Activated CD8-positive, alpha-beta T cell treated with anti-CD3 and anti-CD28 coated beads, Interleukin-2, amount 10 ng/mL, durations not matched to agents 7 days and 5 days (primary cell): ENCODE results near the gene TRAPPC6A. TPM values are rescaled to one million over a fixed set of nuclear protein-coding genes. Genes with fewer than 3 reads are reported as not detected.
A peak's percentile ranks its signal among the peaks of the same experiment; 100 is the strongest.

Source experiments
- ATAC-seq: fragments of 150-1000 bp; cut with Tn5 transposase; one replicate; pipeline ENCODE4 v1.10.0; 2021; ENCODE audit warnings: moderate library complexity
- CTCF ChIA-PET: fragments of 350-600 bp; sonication (Branson Sonifier 250); formaldehyde crosslinking; loops from one replicate; lab custom pipeline; 2021; ENCODE audit warnings: antibody characterized with exemption; lab: Charles Lee
- POLR2A ChIA-PET: fragments of 350-600 bp; sonication (Branson Sonifier 250); formaldehyde crosslinking; loops from one replicate; lab custom pipeline; 2021; ENCODE audit warnings: antibody characterized with exemption; lab: Charles Lee
- DNase-seq: peaks from one replicate; pipeline ENCODE4 v3.0.0-alpha.2; 2020
- H3K27ac Mint-ChIP-seq: one replicate; pipeline ENCODE4 v1.8.0; 2021; ENCODE audit warnings: mild to moderate bottlenecking, mixed read lengths
- H3K27me3 Mint-ChIP-seq: one replicate; pipeline ENCODE4 v1.8.0; 2021; ENCODE audit warnings: low read depth, mixed read lengths
- H3K36me3 Mint-ChIP-seq: one replicate; pipeline ENCODE4 v1.8.0; 2021; ENCODE audit warnings: low read depth, mixed read lengths
- H3K4me1 Mint-ChIP-seq: one replicate; pipeline ENCODE4 v1.8.0; 2021; ENCODE audit warnings: low read depth, mixed read lengths
- H3K4me3 Mint-ChIP-seq: one replicate; pipeline ENCODE4 v1.8.0; 2021; ENCODE audit warnings: mild to moderate bottlenecking, mixed read lengths
- H3K9me3 Mint-ChIP-seq: one replicate; pipeline ENCODE4 v1.8.0; 2022; ENCODE audit warnings: mixed read lengths; ENCODE audit not compliant: insufficient read depth
- total RNA-seq, 2 experiments: library from RNA; stranded (reverse); gene quantifications; one replicate each; pipeline ENCODE4 v1.2.3, GENCODE V29; 2021

Gene TRAPPC6A
- total RNA-seq, 2 experiments from 2014 or later: 54.0 to 55.5 TPM

DNA sequence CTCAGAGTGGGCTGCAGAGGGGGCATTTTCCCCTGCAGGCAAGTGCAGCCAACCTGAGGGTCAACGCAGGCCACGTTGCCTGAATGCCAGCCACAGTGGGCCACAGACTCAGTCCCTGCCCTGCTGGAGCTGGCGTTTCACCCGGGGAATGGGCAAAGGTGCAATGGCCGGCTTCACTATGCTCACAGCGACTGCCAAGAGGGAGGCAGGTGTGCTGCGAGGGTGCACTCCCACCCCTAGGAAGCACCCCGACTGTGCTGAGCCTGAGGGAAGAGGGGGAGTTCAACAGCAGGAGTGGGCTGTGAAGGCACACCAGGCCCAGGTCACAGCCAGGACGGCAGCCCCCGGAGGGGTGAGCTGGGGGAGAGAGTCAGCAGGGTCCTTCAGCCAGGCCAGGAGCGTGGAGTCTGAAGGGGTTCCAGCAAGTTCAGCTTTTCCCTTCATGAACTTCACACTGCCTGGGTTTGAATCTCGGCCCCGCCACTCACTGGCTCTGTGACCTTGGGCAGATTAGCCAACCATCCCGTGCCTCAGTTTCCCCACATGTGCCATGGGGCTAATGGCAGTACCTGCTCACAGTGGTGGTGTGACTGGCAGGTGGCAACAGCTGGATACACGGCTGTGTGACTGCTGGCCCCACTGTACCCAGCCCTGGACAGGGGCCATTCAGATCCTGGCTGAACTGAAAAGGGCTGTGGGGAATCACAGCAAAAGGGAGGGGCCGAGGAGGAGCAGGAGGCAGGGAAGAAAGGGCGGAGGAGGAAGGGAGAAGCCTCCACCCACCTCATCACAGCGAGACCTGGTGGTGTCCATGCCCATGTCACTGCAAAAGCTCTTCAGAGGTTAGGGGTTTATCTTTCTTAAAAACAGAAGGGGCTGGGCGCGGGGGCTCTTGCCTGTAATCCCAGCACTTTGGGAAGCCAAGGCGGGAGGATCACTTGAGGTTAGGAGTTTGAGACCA, 7.6 kb downstream of the TRAPPC6A start:
- no peaks in the 10 kb centered on the region for H3K27me3 Mint-ChIP-seq
- peak overlapping the region; percentile 72 for H3K4me3 Mint-ChIP-seq
- H3K4me1 Mint-ChIP-seq: peaks cover 67% of the 10 kb centered on the region
- CTCF ChIA-PET: no interaction called here
- no peak for ATAC-seq
- no peaks in the 10 kb centered on the region for H3K36me3 Mint-ChIP-seq
- POLR2A ChIA-PET: interaction anchor here (1.5 kb wide), 1 partner anchor 8 kb away, joined by 4 read pairs; the partner anchor contains the start of gene TRAPPC6A
- DNase-seq: no peak
- peak overlapping the region; percentile 98 for H3K27ac Mint-ChIP-seq
- H3K9me3 Mint-ChIP-seq: no peaks in the 10 kb centered on the region

DNA sequence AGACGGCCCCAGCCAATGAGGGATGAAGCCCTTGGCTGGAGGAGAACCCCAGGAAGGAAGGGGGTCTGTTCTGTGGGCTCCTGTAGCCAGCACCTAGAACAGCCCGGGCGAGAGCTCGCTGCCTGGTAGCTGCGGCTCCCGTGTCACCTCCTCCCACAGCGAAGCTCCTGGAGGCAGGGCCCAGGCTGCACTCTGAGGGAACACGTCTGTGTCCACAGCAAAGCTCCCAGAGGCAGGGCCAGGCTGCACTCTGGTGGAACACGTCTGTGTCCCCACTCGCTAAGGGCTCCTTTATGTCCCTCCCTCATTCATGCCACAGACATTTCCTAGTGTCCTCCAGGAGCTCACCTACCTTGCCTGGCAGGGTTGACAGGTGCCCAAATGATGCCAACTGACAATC, 8.4 kb downstream of the TRAPPC6A start:
- CTCF ChIA-PET: no interaction called here
- Mint-ChIP-seq H3K36me3 (no peaks in the 10 kb centered on the region), H3K27ac (peak overlapping the region; percentile 80), H3K9me3 (no peaks in the 10 kb centered on the region), H3K27me3 (no peaks in the 10 kb centered on the region), H3K4me1 (peaks cover 70% of the 10 kb centered on the region), H3K4me3 (no peak overlapping the region)
- ATAC-seq (no peak), DNase-seq (no peak)
- POLR2A ChIA-PET: interaction anchor here (1.5 kb wide), 1 partner anchor 8 kb away, joined by 4 read pairs; the partner anchor contains the start of gene TRAPPC6A

DNA sequence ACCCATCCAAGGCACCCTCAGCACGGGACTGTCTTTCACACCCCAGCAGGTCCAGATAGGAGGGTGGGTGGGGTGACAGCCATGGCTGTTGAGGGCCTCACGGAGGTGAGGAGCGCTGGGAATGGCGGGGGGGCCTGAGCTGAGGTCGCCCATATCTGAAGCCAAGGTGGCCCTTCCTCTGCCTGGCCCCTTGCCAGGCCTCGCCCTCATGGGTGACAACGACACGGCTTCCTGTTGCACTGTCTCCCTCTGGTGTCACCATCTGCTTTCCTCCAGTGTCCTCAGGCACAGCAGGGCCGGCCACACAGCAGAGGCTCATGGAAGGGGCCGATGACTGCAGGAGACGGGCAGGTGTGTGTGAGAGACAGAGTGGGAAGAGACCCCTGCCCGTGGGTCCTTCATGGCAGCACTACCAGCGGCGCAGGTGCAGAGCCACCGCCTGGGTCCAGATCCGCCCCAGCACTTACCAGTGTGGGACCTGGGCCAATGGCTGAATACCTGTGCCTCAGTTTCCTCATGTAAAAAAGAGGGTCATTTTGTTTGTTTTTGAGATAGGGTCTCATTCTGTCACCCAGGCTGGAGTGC, 9.2 kb downstream of the TRAPPC6A start:
- Mint-ChIP-seq H3K4me3 (no peak overlapping the region), H3K36me3 (no peaks in the 10 kb centered on the region), H3K9me3 (no peaks in the 10 kb centered on the region), H3K4me1 (peaks cover 73% of the 10 kb centered on the region), H3K27ac (peak overlapping the region; percentile 70), H3K27me3 (no peaks in the 10 kb centered on the region)
- ChIA-PET CTCF (no interaction called here), POLR2A (interaction anchor here (1.5 kb wide), 1 partner anchor 9 kb away, joined by 4 read pairs; the partner anchor contains the start of gene TRAPPC6A)
- ATAC-seq (no peak), DNase-seq (no peak)

GRCh38 chr19:45166723-45167252, 11.2 kb downstream of the TRAPPC6A start:
- Mint-ChIP-seq H3K36me3 (no peaks in the 10 kb centered on the region), H3K4me3 (no peak overlapping the region), H3K27ac (peak overlapping the region; percentile 62), H3K9me3 (no peaks in the 10 kb centered on the region), H3K4me1 (peaks cover 59% of the 10 kb centered on the region), H3K27me3 (no peaks in the 10 kb centered on the region)
- POLR2A ChIA-PET: interaction anchor here (4.7 kb wide), 1 partner anchor 12 kb away, joined by 24 read pairs; the partner anchor contains the start of genes BLOC1S3 and TRAPPC6A
- ATAC-seq (no peak), DNase-seq (no peak)
- CTCF ChIA-PET: interaction anchor here (1.6 kb wide), 1 partner anchor 12 kb away, joined by 6 read pairs; the partner anchor contains the start of genes BLOC1S3 and TRAPPC6A

GRCh38 chr19:45164577-45165335, 13.3 kb downstream of the TRAPPC6A start:
- ATAC-seq (peak; percentile 87), DNase-seq (peak; percentile 72)
- ChIA-PET POLR2A (interaction anchor here (0.9 to 4.7 kb wide), 3 partner anchors 10 to 163 kb away, joined by 3 to 24 read pairs (median 3); partner anchors contain the start of genes BLOC1S3 and TRAPPC6A), CTCF (interaction anchor here (0.8 to 1.5 kb wide), 8 partner anchors 11 to 174 kb away, joined by 3 to 7 read pairs (median 4); partner anchors contain the start of genes BLOC1S3 and TRAPPC6A)
- H3K4me1 Mint-ChIP-seq: peaks cover 40% of the 10 kb centered on the region
- peak overlapping the region; percentile 80 for H3K27ac Mint-ChIP-seq
- no peaks in the 10 kb centered on the region for H3K36me3 Mint-ChIP-seq
- H3K9me3 Mint-ChIP-seq: no peaks in the 10 kb centered on the region
- H3K27me3 Mint-ChIP-seq: no peaks in the 10 kb centered on the region
- H3K4me3 Mint-ChIP-seq: peak overlapping the region; percentile 28

GRCh38 chr19:45163751-45164460, 14.1 kb downstream of the TRAPPC6A start:
- H3K27me3 Mint-ChIP-seq: no peaks in the 10 kb centered on the region
- H3K4me3 Mint-ChIP-seq: no peak overlapping the region
- no peaks in the 10 kb centered on the region for H3K36me3 Mint-ChIP-seq
- ChIA-PET CTCF (interaction anchor here (0.8 to 1.5 kb wide), 8 partner anchors 10 to 175 kb away, joined by 3 to 7 read pairs (median 4); partner anchors contain the start of genes BLOC1S3 and TRAPPC6A), POLR2A (interaction anchor here (0.9 to 4.7 kb wide), 3 partner anchors 9 to 162 kb away, joined by 3 to 24 read pairs (median 3); partner anchors contain the start of genes BLOC1S3 and TRAPPC6A)
- peaks cover 32% of the 10 kb centered on the region for H3K4me1 Mint-ChIP-seq
- H3K27ac Mint-ChIP-seq: peak overlapping the region; percentile 80
- H3K9me3 Mint-ChIP-seq: no peaks in the 10 kb centered on the region
- DNase-seq (no peak), ATAC-seq (no peak)

DNA sequence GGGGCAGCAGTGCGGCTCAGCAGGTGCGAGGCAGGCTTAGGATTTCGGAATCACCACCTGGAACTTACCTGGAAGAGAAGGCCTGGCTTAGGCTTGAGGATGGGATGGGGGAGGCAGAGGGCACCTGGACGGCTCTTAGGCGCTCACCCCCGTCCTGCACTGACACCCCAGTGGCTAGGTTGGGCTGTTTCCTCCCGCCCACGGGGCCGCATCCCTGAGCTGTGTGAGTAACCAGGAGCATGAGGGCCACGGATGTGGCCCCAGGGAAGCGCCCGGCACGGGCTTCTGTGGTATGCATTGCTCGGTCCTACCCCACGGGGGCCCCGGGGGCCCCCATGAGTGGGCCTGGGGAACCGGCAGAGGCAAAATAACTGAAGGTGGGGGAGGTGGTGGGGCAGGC, 14.9 kb downstream of the TRAPPC6A start:
- Mint-ChIP-seq H3K36me3 (no peaks in the 10 kb centered on the region), H3K27ac (no peak overlapping the region), H3K4me1 (peaks cover 25% of the 10 kb centered on the region), H3K9me3 (no peaks in the 10 kb centered on the region), H3K27me3 (peaks cover 2% of the 10 kb centered on the region), H3K4me3 (no peak overlapping the region)
- ATAC-seq (no peak), DNase-seq (no peak)
- ChIA-PET POLR2A (interaction anchor here (1.0 kb wide), 1 partner anchor 14 kb away, joined by 3 read pairs; no protein-coding TSS in a partner anchor), CTCF (no interaction called here)

DNA sequence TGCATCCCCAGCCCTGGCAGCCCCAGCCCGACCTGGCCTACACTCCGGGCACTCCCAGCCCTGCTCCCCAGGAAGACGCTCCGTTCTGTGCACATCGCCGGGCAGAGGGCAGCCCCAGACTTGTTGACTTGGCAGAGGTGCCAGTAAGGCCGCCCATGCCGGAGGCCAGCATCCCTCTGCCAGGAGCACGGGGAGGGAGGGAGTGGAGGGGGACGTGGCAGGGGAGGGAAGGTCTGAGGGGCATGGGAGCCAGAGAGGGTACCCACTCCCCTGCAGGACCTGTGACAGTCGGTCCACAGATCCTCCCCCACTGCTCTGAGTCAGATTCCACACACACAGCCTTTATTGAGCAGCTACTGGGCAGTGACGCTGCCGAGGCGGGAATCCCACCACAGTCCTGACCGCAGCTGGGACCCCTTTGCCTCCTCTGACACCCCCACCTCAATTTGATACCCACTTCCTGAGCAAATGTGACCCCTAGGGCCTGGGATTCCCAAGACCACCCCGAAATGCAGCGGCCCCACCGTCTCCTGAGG, 15.4 kb downstream of the TRAPPC6A start:
- CTCF ChIA-PET: no interaction called here
- DNase-seq (no peak), ATAC-seq (no peak)
- POLR2A ChIA-PET: interaction anchor here (1.0 kb wide), 1 partner anchor 15 kb away, joined by 3 read pairs; no protein-coding TSS in a partner anchor
- H3K36me3 Mint-ChIP-seq: no peaks in the 10 kb centered on the region
- H3K27me3 Mint-ChIP-seq: peaks cover 5% of the 10 kb centered on the region
- no peak overlapping the region for H3K4me3 Mint-ChIP-seq
- no peaks in the 10 kb centered on the region for H3K9me3 Mint-ChIP-seq
- H3K4me1 Mint-ChIP-seq: peaks cover 28% of the 10 kb centered on the region
- H3K27ac Mint-ChIP-seq: no peak overlapping the region

- Mint-ChIP-seq H3K36me3 (no peaks in the 10 kb centered on the region), H3K27ac (no peak overlapping the region), H3K4me1 (peaks cover 26% of the 10 kb centered on the region), H3K4me3 (no peak overlapping the region), H3K27me3 (peaks cover 9% of the 10 kb centered on the region), H3K9me3 (no peaks in the 10 kb centered on the region)
- ATAC-seq: no peak
- CTCF ChIA-PET: no interaction called here
- POLR2A ChIA-PET: interaction anchor here (1.0 to 2.4 kb wide), 2 partner anchors 15 to 17 kb away, joined by 3 to 11 read pairs; partner anchors contain the start of genes BLOC1S3 and TRAPPC6A
- no peak for DNase-seq
These were observed 16.1 kb downstream of the TRAPPC6A start for GRCh38 chr19:45161738-45162607.
